Fibroblast of the aortic adventitia (primary cell): Measurements from ENCODE around the gene RHNO1. TPM values are rescaled to one million over a fixed set of nuclear protein-coding genes. Genes with fewer than 3 reads are reported as not detected.

ENCODE experiments used
- DNase-seq: peaks from one replicate; pipeline ENCODE4 v3.0.0-alpha.2; 2010; ENCODE audit warnings: low read depth
- H3K4me3 ChIP-seq: 2 replicates; pipeline ENCODE4 v1.5.1; 2011; ENCODE audit warnings: low read depth, mild to moderate bottlenecking, control low read depth, low read length, moderate library complexity
- total RNA-seq: library from RNA; depleted of rRNA; stranded (reverse); fragments of >200 nt; gene quantifications from 2 replicates; pipeline ENCODE4 v1.2.3, GENCODE V29; 2012; ENCODE audit warnings: low replicate concordance
- TF ChIP-seq, protein P1 (sequence below): IDR thresholded peaks from 2 replicates; pipeline ENCODE4 v1.5.1; 2011; ENCODE audit warnings: mild to moderate bottlenecking, low read length, control low read depth, inconsistent platforms; ENCODE audit not compliant: insufficient read depth

Gene RHNO1
- total RNA-seq, 1 donor: 41.4 TPM

GRCh38 chr12:2923057-2923456 lies 46.0 kb downstream of the RHNO1 start:
- TF ChIP-seq, protein P1, sequence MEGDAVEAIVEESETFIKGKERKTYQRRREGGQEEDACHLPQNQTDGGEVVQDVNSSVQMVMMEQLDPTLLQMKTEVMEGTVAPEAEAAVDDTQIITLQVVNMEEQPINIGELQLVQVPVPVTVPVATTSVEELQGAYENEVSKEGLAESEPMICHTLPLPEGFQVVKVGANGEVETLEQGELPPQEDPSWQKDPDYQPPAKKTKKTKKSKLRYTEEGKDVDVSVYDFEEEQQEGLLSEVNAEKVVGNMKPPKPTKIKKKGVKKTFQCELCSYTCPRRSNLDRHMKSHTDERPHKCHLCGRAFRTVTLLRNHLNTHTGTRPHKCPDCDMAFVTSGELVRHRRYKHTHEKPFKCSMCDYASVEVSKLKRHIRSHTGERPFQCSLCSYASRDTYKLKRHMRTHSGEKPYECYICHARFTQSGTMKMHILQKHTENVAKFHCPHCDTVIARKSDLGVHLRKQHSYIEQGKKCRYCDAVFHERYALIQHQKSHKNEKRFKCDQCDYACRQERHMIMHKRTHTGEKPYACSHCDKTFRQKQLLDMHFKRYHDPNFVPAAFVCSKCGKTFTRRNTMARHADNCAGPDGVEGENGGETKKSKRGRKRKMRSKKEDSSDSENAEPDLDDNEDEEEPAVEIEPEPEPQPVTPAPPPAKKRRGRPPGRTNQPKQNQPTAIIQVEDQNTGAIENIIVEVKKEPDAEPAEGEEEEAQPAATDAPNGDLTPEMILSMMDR: no peak
- no peak overlapping the region for H3K4me3 ChIP-seq
- no peak for DNase-seq

- DNase-seq: peak; percentile 28
- TF ChIP-seq, protein P1: no peak
These were observed 47.0 kb downstream of the RHNO1 start for GRCh38 chr12:2924019-2924418.

GRCh38 chr12:2925322-2925995 lies 48.4 kb downstream of the RHNO1 start:
- TF ChIP-seq, protein P1: no peak
- no peak for DNase-seq
- no peak overlapping the region for H3K4me3 ChIP-seq

More at GRCh38 chr12:2924019-2924418, 47.0 kb downstream of the RHNO1 start:
- H3K4me3 ChIP-seq: no peak overlapping the region

GRCh38 chr12:2930865-2931264 lies 53.8 kb downstream of the RHNO1 start:
- TF ChIP-seq, protein P1: no peak

DNA sequence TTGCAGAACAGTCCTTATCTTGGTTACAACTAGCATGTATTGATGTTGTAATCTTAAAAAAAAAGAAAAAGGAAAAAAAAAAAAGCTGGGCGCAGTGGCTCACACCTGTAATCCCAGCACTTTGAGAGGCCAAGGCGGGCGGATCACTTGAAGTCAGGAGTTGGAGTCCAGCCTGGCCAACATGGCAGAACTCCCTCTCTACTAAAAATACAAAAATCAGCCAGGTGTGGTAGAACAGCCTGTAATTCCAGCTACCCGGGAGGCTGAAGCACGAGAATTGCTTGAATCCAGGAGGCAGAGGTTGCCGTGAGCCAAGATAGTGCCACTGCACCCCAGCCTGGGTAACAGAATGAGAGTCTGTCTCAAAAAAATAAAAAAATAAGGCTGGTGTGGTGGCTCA lies 56.6 kb downstream of the RHNO1 start:
- TF ChIP-seq, protein P1: no peak
- DNase-seq: no peak
- no peak overlapping the region for H3K4me3 ChIP-seq

More at GRCh38 chr12:2930865-2931264, 53.8 kb downstream of the RHNO1 start:
- H3K4me3 ChIP-seq: no peak overlapping the region
- no peak for DNase-seq

GRCh38 chr12:2934371-2934770 lies 57.3 kb downstream of the RHNO1 start:
- no peak overlapping the region for H3K4me3 ChIP-seq
- no peak for DNase-seq
- TF ChIP-seq, protein P1: no peak

DNA sequence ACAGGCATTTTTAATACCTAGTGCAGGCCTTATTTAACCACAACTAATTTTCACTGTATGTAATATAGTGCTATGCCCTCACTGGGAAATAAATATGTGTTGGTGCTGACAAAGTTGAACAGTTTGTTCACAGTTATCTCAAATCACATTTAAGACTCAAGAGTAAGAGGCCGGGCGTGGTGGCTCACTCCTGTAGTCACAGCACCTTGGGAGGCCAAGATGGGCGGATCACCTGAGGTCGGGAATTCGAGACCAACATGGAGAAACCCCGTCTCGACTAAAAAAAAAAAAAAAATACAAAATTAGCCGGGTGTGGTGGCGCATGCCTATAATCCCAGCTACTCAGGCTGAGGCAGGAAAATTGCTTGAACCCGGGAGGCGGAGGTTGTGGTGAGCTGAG lies 59.3 kb downstream of the RHNO1 start:
- no peak for DNase-seq
- H3K4me3 ChIP-seq: no peak overlapping the region
- TF ChIP-seq, protein P1: no peak
